SH-SY5Y (cell line): ENCODE measurements around the gene PCDHGC3.

ENCODE experiments used
- GATA2 ChIP-seq: IDR thresholded peaks from 2 replicates; pipeline ENCODE4 v1.6.1; 2011; ENCODE audit warnings: mild to moderate bottlenecking, low read depth, low read length
- GATA3 ChIP-seq: IDR thresholded peaks from 2 replicates; pipeline ENCODE4 v1.6.1; 2011; ENCODE audit warnings: low read depth, mild to moderate bottlenecking, low read length, moderate library complexity

Gene PCDHGC3

DNA sequence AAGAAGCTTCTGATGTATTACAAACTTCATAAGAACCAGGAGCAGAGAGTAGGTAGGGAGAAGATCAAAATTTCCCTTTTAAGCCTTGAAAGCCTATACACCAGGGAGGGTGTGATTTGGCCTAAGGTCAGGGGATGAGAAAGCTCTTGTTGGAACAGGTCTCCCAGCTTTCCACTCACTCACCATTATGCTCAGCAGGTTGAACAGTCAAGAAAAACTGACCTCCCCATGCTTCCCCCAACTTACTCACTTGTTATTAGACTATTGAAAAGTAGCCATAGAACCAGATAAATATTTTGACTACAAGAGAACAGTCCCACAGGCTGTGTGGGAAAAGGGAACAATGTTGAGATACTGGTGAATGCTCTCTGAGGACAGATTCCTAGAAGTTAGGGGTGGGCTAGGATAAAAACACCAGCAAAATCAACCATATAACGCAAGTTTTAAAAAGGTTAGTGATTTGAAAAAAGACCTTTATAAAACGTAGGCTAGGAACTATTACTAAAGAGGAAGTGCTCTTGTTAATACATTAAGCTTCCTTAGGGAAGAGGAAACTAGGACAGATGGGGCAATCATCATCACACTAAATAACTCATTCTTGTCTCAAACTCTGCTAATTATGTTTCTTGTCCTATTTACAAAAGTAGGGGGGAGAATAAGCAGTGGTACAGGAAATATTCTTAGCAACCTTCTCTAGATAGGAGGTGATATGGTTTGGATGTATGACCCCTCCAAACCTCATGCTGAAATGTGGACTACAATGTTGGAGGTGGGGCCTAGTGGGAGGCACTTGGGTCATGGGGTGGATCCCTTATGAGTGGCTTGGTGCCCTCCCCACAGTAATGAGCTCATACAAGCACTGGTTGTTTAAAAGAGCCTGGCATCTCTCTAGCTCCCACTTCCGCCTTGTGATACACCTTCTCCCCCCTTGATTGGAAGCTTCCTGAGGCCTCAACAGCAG is 44.1 kb downstream of the PCDHGC3 start:
- TF ChIP-seq GATA2 (no peak), GATA3 (no peak)

DNA sequence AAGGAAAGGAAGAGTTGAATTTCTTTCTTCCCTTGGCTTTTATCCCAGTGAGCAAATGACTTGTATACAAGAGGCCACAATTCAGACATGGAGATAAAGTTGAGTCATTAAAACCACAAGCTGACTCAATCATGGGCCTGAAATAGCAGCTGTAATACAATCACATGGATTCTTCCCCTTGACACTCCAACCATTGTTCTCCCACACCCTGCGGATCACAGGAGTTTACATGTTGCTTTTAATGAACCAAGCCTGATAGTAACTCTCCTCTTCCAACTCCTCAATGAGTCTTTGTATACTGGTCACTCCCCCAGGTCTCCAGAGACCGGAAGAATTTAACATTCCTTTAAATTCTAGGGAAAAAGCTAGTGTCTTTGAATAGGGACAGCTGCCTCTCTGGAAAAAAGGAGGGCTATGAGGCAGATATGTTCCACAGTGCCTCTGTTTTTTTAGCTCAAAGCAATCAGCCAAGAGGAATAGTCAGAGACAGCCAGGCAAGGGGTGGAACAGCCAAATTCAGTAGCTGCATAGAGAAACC is 45.5 kb downstream of the PCDHGC3 start:
- TF ChIP-seq GATA2 = no peak
- TF ChIP-seq GATA3 = no peak

DNA sequence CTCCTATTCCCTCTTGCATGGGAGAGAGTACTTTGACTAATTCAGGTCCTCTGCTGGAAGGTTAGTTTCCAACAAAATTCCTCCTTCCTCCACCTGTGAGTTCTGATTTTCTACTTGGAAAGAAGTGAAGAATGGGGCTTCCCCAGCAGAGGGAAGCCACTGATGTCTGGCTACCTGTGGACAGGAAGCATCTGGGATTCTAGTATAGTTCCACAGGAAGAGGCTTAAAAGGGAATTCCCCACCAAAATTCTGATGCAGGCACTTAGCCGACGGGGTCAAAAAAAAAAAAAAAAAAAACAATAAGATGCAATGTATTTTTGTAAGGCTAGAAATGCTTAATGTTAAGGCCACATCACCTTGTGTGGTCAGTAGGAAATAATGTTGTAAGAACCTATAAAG is 46.5 kb downstream of the PCDHGC3 start:
- TF ChIP-seq GATA2 (no peak), GATA3 (no peak)

DNA sequence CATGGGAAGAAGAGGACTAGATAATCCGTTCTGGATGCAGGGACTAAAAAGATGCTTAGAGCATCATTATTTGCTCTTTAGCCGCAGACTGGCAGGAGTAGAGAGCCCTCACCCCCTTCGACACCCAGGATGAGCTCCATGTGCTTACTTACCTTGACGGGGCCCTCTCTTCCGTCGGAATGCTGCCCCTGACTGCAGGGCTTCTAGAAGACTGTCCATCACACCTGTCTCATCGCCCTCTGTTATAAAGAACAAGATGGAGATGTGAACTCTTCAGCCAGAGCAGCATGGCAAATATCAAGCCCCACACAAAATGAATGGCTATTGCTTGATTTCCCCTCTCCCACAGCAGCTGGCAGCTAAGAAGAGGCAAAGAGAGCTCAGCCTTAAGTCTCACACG is 48.2 kb downstream of the PCDHGC3 start:
- TF ChIP-seq GATA2 = no peak
- TF ChIP-seq GATA3 = no peak

DNA sequence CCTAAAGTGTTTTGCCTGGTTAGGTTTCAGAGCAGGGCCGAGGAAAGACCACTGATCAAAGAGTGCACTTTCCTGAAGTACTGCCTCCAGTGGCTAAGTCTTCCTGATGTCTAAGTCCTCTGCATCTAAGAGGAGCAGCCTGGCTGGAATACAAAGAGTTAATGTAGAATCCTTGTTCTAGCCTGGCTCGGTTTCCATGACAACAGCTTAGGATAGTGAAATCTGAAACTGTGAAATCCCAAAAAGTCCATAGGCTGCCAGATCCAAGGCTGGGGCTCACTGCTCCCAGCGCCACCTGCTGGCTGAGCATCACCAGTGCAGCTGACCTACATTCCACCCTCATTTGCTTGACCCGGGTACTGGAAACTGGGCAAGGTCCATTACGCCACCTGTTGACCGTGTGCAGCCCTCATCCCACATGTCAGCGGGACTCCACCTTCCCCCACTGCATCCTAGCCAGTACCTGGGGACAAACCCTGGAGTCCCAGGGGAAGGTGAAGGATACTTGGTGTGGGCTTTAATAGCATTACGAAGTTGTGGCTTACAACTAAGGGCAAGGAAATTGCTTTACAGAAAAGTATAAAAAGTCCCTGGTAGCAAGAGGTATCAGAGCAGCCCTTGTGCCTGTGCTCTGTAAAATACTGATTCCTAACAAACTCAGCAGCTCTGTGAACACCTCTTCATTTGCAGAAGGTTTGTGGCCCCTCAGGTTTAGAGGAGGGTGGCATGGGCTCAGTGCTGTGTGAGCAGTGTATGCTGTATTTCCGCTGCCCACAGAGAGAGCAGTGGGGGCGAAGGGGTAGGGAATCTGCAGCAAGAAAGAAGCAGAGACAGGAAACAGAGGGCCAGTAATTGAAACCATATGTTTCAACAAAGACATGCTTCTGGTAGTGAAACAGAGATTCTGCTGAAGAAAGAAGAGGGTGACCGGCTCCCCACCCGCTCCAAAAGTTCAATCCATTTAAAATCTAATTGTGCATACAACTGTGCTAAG is 49.1 kb downstream of the PCDHGC3 start:
- TF ChIP-seq GATA3 (no peak), GATA2 (no peak)

DNA sequence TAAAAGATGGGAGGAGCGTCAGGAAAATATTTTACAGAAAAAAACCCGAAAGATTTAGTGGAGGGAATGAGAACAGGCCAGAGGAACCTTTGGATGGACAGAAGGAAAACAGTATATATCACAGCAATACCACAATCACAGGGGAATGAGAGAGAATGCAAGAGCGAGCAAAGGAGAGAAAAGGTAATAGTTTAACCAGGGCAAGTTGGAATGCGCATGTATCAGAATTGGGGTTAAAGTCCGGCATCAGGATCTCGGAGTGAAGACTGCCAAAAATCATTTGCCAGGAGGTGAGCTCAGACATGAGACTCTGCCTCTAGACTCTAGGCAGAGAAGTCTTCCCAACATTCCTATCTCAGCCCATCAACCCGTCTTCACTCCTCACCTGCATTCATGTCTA is 49.9 kb downstream of the PCDHGC3 start:
- TF ChIP-seq GATA3 (no peak), GATA2 (no peak)

DNA sequence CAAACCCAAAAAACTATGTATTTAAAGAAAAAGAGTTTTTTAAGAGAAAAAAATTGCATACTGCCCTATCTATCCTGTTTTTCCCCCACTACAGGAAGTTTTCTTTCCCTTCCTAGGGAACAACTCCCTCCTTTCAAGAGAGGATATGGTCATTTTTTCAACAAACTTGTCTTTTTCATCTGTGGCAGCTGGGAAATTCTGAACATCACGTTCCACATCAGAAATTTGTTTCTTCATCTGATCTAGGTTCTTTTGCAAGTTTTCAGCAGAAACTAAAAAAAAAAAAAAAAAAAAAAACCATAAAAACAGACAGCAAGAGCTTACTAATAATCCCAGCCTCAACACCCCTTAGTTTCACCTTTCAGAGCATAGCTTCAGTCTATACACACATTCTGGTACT is 51.7 kb downstream of the PCDHGC3 start:
- no peak for TF ChIP-seq GATA3
- no peak for TF ChIP-seq GATA2
